Keratinocyte (primary cell): ENCODE data around the gene FOCAD. TPM values are rescaled to one million over a fixed set of nuclear protein-coding genes. Genes with fewer than 3 reads are reported as not detected.

Source experiments
- DNase-seq: peaks from one replicate; pipeline ENCODE4 v3.0.0-alpha.2; 2011; ENCODE audit warnings: low read depth, missing footprints, low spot score
- FAIRE-seq: peaks from 2 replicates; lab custom pipeline; 2011; peaks lifted over from hg19 to GRCh38; lab: Jason Lieb, UNC
- H2AFZ ChIP-seq: 2 replicates; pipeline ENCODE4 v1.6.0; 2012; ENCODE audit warnings: low read length, control low read depth, inconsistent platforms; ENCODE audit not compliant: control insufficient read depth
- H3K27ac ChIP-seq: 2 replicates; pipeline ENCODE4 v1.5.1; 2011; ENCODE audit warnings: low read length; ENCODE audit not compliant: control insufficient read depth, insufficient read depth
- H3K27me3 ChIP-seq: 3 replicates; pipeline ENCODE4 v1.6.0; 2011; ENCODE audit warnings: low read length; ENCODE audit not compliant: control insufficient read depth, insufficient read depth; ENCODE audit errors: extremely low read depth
- H3K36me3 ChIP-seq, 2 experiments: 2 replicates in 1 of 2; 3 replicates in 1 of 2; pipeline ENCODE4 v1.5.1; 2011; ENCODE audit warnings: low read length in 2 of 2, mild to moderate bottlenecking in 1 of 2; ENCODE audit not compliant: control insufficient read depth in 2 of 2, insufficient read depth in 2 of 2; ENCODE audit errors: extremely low read depth in 1 of 2
- H3K4me1 ChIP-seq: 3 replicates; pipeline ENCODE4 v1.5.1; 2011; ENCODE audit warnings: low read length; ENCODE audit not compliant: control insufficient read depth, insufficient read depth; ENCODE audit errors: extremely low read depth
- H3K4me2 ChIP-seq: 3 replicates; pipeline ENCODE4 v1.6.0; 2011; ENCODE audit warnings: low read depth, low read length; ENCODE audit not compliant: control insufficient read depth, insufficient read depth; ENCODE audit errors: extremely low read depth
- H3K4me3 ChIP-seq, 3 experiments: fragments of 200-600 bp in 1 of 3; sonication (generic) in 1 of 3; 2 replicates in 2 of 3; 3 replicates in 1 of 3; pipeline ENCODE4 v1.5.1; 2011 to 2016; ENCODE audit warnings: low read length in 3 of 3, mild to moderate bottlenecking in 3 of 3, control low read depth in 2 of 3, inconsistent platforms in 1 of 3, low read depth in 1 of 3, mixed read lengths in 1 of 3, mixed run types in 1 of 3, moderate library complexity in 1 of 3; ENCODE audit not compliant: control insufficient read depth in 2 of 3, insufficient read depth in 2 of 3; ENCODE audit errors: extremely low read depth in 1 of 3
- H3K79me2 ChIP-seq: 2 replicates; pipeline ENCODE4 v1.6.0; 2012; ENCODE audit warnings: low read length; ENCODE audit not compliant: control insufficient read depth, insufficient read depth
- H3K9ac ChIP-seq: 3 replicates; pipeline ENCODE4 v1.6.0; 2011; ENCODE audit warnings: low read length; ENCODE audit not compliant: control insufficient read depth, insufficient read depth; ENCODE audit errors: extremely low read depth
- H3K9me1 ChIP-seq: 3 replicates; pipeline ENCODE4 v1.6.0; 2011; ENCODE audit warnings: low read length; ENCODE audit not compliant: control insufficient read depth, insufficient read depth; ENCODE audit errors: extremely low read depth
- H3K9me3 ChIP-seq: 2 replicates; pipeline ENCODE4 v1.5.1; 2012; ENCODE audit warnings: low read depth, low read length; ENCODE audit not compliant: control insufficient read depth
- H4K20me1 ChIP-seq: 3 replicates; pipeline ENCODE4 v1.6.0; 2011; ENCODE audit warnings: low read length; ENCODE audit not compliant: control insufficient read depth, insufficient read depth; ENCODE audit errors: extremely low read depth
- EZH2 ChIP-seq: IDR thresholded peaks from one replicate; pipeline ENCODE4 v1.6.1; 2012; ENCODE audit warnings: inconsistent platforms, mild to moderate bottlenecking, low read length, moderate library complexity
- dilution Hi-C: fragments of 300-500 bp; cut with MboI; formaldehyde crosslinking; loops from one replicate; pipeline ENCODE4 v1.7.0; 2020; ENCODE audit warnings: low sequenced_read_pairs; ENCODE audit not compliant: extremely low pct_ligation_motif_present
- polyA plus RNA-seq, 5 experiments: library from polyadenylated mRNA; depleted of rRNA in 3 of 5; stranded (reverse) in 3 of 5; stranded (forward) in 1 of 5; unstranded in 1 of 5; fragments of >200 nt; gene quantifications; 1 replicate in 1 of 5; 2 replicates in 3 of 5; 3 replicates in 1 of 5; pipeline versions ENCODE4 v1.2.1 to v1.2.3, GENCODE V29; 2011 to 2012; ENCODE audit warnings: missing spikeins in 2 of 5, low read depth in 1 of 5, low replicate concordance in 1 of 5
- TF ChIP-seq, protein P1 (sequence below), 3 experiments: IDR thresholded peaks in 1 of 3; conservative IDR thresholded peaks in 1 of 3; optimal IDR thresholded peaks in 1 of 3; 2 replicates in 2 of 3; 3 replicates in 1 of 3; pipeline versions ENCODE3 to v1.5.1; 2011; ENCODE audit warnings: low read length in 3 of 3, mild to moderate bottlenecking in 3 of 3, moderate library complexity in 2 of 3, control low read depth in 1 of 3, inconsistent platforms in 1 of 3; ENCODE audit not compliant: insufficient read depth in 2 of 3; ENCODE audit errors: extremely low read depth in 1 of 3

Gene FOCAD
- polyA plus RNA-seq, 1 donor (not counting 4 experiments of a cell fraction or from before 2014, with no cell fraction given): 33.1 TPM

DNA sequence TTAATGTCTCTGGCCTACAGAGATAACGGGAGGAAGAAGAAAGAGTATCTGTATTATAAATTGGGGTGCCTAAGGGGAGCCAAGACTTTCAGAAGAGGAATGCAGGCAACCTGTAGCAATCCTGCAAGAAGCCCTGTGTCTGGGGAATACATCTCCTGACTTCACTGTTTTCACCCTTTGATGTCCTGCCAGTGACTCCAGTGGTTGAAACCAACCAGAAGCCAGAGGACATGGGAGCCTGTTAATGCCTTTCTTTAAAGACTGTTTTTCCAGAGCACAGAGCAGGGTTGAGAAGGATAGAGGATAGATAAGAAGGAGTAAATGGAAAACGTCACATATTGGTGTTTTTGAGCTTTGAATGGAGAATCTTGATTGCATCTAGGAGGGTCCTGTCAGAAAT lies 196.2 kb downstream of the FOCAD start:
- H3K4me3 ChIP-seq: no peak overlapping the region
- H2AFZ ChIP-seq: no peak overlapping the region
- no peaks in the 10 kb centered on the region for H3K9me1 ChIP-seq
- H4K20me1 ChIP-seq: no peaks in the 10 kb centered on the region
- H3K27me3 ChIP-seq: no peaks in the 10 kb centered on the region
- H3K4me2 ChIP-seq: no peak overlapping the region
- no peak for FAIRE-seq
- no peaks in the 10 kb centered on the region for H3K9me3 ChIP-seq
- H3K36me3 ChIP-seq: no peaks in the 10 kb centered on the region
- TF ChIP-seq, protein P1, sequence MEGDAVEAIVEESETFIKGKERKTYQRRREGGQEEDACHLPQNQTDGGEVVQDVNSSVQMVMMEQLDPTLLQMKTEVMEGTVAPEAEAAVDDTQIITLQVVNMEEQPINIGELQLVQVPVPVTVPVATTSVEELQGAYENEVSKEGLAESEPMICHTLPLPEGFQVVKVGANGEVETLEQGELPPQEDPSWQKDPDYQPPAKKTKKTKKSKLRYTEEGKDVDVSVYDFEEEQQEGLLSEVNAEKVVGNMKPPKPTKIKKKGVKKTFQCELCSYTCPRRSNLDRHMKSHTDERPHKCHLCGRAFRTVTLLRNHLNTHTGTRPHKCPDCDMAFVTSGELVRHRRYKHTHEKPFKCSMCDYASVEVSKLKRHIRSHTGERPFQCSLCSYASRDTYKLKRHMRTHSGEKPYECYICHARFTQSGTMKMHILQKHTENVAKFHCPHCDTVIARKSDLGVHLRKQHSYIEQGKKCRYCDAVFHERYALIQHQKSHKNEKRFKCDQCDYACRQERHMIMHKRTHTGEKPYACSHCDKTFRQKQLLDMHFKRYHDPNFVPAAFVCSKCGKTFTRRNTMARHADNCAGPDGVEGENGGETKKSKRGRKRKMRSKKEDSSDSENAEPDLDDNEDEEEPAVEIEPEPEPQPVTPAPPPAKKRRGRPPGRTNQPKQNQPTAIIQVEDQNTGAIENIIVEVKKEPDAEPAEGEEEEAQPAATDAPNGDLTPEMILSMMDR (optimal IDR thresholded peaks at IDR 0.05 in 1 of 3, IDR thresholded peaks at IDR 0.05 in 1 of 3, conservative IDR thresholded peaks at IDR 0.05 in 1 of 3; ENCODE audit: extremely low read depth in 1 of 3, insufficient read depth in 2 of 3, low read length in 3 of 3): no peak
- H3K27ac ChIP-seq: no peak overlapping the region
- H3K4me1 ChIP-seq: no peaks in the 10 kb centered on the region
- H3K79me2 ChIP-seq: no peaks in the 10 kb centered on the region
- no peak for DNase-seq
- H3K9ac ChIP-seq: no peak overlapping the region
- dilution Hi-C loops: no loop called here

DNA sequence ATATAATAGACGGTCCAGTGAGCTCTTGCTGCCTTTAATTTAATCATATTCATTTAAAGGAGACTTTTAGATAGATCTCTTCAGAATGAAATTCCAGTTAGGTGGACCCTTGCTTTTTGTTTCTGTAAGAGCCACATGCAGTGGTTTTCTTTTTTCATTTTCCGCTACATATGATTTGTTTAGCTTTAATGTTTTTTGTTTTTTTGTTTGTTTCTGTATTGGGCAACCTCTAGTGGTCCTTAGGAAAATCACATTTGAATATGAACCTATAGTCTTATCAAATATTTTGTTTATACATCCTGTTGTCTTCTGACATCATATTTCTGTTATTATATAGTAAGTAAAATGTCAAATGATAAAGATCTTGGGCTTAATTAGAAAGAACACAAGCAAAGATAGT lies 196.6 kb downstream of the FOCAD start:
- dilution Hi-C loops: no loop called here
- no peak overlapping the region for H2AFZ ChIP-seq
- FAIRE-seq: no peak
- H3K4me1 ChIP-seq: no peaks in the 10 kb centered on the region
- no peak overlapping the region for H3K9ac ChIP-seq
- no peak overlapping the region for H3K4me3 ChIP-seq
- no peaks in the 10 kb centered on the region for H3K36me3 ChIP-seq
- H3K9me1 ChIP-seq: no peaks in the 10 kb centered on the region
- H3K4me2 ChIP-seq: no peak overlapping the region
- H3K27me3 ChIP-seq: no peaks in the 10 kb centered on the region
- H4K20me1 ChIP-seq: no peaks in the 10 kb centered on the region
- TF ChIP-seq, protein P1 (optimal IDR thresholded peaks at IDR 0.05 in 1 of 3, IDR thresholded peaks at IDR 0.05 in 1 of 3, conservative IDR thresholded peaks at IDR 0.05 in 1 of 3; ENCODE audit: extremely low read depth in 1 of 3, insufficient read depth in 2 of 3, low read length in 3 of 3): no peak
- no peak for TF ChIP-seq EZH2
- H3K9me3 ChIP-seq: no peaks in the 10 kb centered on the region
- H3K27ac ChIP-seq: no peak overlapping the region
- H3K79me2 ChIP-seq: no peaks in the 10 kb centered on the region
- DNase-seq: no peak
